CD4-positive, alpha-beta T cell treated with Interleukin-6 at 100 ng/mL for 8 hours (primary cell): Measurements from ENCODE around the gene INVS.
"Not testable (repeated sequence)": the region's sequence is repeated elsewhere in the genome, so short reads cannot be mapped to it uniquely, and the experiment has no call there.

Experiments used
- DNase-seq: peaks from one replicate; pipeline ENCODE4 v3.0.0-alpha.2; 2020; ENCODE audit warnings: mixed read lengths, low spot score

Gene INVS

GRCh38 chr9:100083448-100084127, 15.5 kb upstream of the INVS start:
- DNase-seq, result no peak

GRCh38 chr9:100084128-100084453, 15.0 kb upstream of the INVS start:
- DNase-seq, result no peak

GRCh38 chr9:100084734-100085133, 14.3 kb upstream of the INVS start:
- DNase-seq, result no peak

GRCh38 chr9:100086097-100086635, 12.9 kb upstream of the INVS start:
- no peak for DNase-seq

GRCh38 chr9:100087218-100087617, 11.8 kb upstream of the INVS start:
- DNase-seq, result no peak

- DNase-seq, result no peak
Measured at GRCh38 chr9:100088202-100088601, 10.8 kb upstream of the INVS start.

- DNase-seq, result no peak
Measured at GRCh38 chr9:100090880-100091279, 8.2 kb upstream of the INVS start.

GRCh38 chr9:100091650-100092049, 7.4 kb upstream of the INVS start:
- no peak for DNase-seq

GRCh38 chr9:100092066-100092465, 7.0 kb upstream of the INVS start:
- no peak for DNase-seq

- DNase-seq, result not testable (repeated sequence)
Measured at GRCh38 chr9:100094411-100094810, 4.6 kb upstream of the INVS start.

GRCh38 chr9:100096378-100096916, 2.6 kb upstream of the INVS start:
- no peak for DNase-seq

GRCh38 chr9:100098046-100098886, 777 bp upstream of the INVS start:
- no peak for DNase-seq

GRCh38 chr9:100099722-100100042, 639 bp downstream of the INVS start:
- no peak for DNase-seq

GRCh38 chr9:100100146-100100667, 1.2 kb downstream of the INVS start:
- no peak for DNase-seq

- no peak for DNase-seq
Measured at GRCh38 chr9:100101608-100102007, 2.6 kb downstream of the INVS start.

- DNase-seq, result no peak
Measured at GRCh38 chr9:100104314-100104713, 5.3 kb downstream of the INVS start.

- no peak for DNase-seq
Measured at GRCh38 chr9:100105861-100106260, 6.8 kb downstream of the INVS start.

- no peak for DNase-seq
Measured at GRCh38 chr9:100106616-100107015, 7.6 kb downstream of the INVS start.

GRCh38 chr9:100108559-100108958, 9.5 kb downstream of the INVS start:
- no peak for DNase-seq

GRCh38 chr9:100111235-100111634, 12.2 kb downstream of the INVS start:
- DNase-seq, result no peak

- no peak for DNase-seq
Measured at GRCh38 chr9:100112677-100113336, 13.8 kb downstream of the INVS start.

- no peak for DNase-seq
Measured at GRCh38 chr9:100117316-100117715, 18.3 kb downstream of the INVS start.
